ENCODE results near the gene ZMYND8.

The ZMYND8 gene

DNA sequence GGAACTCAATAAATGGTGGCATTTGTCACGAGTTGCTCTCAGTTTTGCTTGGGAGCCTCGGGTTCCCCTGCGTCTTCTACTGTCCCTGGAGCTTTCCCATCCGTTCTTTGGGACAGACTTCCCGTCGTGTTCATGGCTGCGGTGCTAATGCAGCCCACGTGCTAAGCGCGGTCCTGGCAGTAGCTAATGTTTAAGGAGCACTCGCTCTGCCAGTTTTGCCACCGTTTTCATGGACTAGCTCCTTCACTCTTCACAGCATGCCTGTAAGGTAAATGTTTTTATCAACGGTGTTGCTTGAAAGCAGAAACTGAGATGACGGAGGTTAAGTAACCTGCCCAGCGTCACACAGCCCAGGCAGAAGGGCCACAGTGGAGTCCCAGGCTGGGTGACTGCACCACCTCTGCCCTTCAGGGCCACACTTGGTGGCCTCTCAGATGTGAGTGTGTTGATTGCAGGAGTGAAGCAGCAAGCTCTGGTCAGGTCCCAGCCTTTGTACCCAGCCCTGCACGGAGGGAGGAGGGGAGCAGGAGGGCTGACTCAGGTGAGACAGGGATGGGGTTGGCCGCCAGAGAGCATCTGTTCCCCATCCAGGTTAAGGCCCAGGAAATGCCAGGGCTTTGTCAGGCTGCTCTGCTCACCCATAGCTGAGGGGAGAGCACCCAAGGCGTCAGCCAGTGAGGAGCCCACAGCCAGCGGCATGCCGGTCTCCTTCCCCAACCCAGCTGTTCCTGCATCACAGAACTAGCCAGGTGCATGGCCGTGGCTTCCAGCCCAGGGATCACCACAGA lies 181.8 kb downstream of the ZMYND8 start:
- TF ChIP-seq SIN3A (IDR thresholded peaks at IDR 0.05; ENCODE audit: borderline replicate concordance, insufficient read depth, low read length), result no peak
- TF ChIP-seq POLR2AphosphoS5 (IDR thresholded peaks at IDR 0.05; ENCODE audit: low read depth, low read length), result no peak
- TF ChIP-seq TAF1 (IDR thresholded peaks at IDR 0.05; ENCODE audit: borderline replicate concordance, insufficient read depth, low read length), result no peak
- TF ChIP-seq REST (IDR thresholded peaks at IDR 0.05; ENCODE audit: insufficient read depth in 1 of 2, low read depth in 2 of 2, low read length in 2 of 2), result no peak
- no peak for TF ChIP-seq FOXP2 (optimal IDR thresholded peaks at IDR 0.05; ENCODE audit: borderline replicate concordance, extremely low read depth, extremely low read length, insufficient read depth)

DNA sequence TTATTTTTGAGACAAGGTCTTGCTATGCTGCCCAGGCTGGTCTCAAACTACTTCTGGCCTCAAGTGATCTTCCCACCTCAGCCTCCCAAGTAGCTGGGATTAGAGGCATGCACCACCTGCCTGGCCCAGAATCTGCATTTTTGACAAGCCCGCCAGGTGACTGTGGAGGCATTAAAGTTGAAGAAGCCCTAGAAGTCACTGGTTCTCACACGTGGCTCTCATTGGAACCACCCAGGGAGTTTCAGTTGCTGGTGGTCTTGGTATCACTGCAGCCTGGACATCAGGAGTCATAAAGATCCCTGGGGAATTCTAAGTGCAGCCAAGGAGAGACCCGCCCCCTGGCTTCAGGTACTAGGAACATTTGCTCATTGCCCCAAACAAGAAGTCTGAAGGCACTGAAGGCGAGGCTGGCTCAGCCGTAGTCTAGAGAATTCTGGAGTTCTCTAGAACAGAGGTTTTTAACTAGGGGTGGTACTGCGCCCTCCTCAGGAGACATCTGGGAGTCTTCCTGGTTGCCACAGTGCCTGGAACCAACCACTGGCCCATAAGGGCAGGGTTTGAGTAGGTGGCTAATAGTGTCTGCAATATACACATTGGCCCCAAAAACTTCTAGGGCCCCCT lies 182.8 kb downstream of the ZMYND8 start:
- TF ChIP-seq REST (IDR thresholded peaks at IDR 0.05; ENCODE audit: insufficient read depth in 1 of 2, low read depth in 2 of 2, low read length in 2 of 2), result no peak
- TF ChIP-seq TAF1 (IDR thresholded peaks at IDR 0.05; ENCODE audit: borderline replicate concordance, insufficient read depth, low read length), result no peak
- no peak for TF ChIP-seq FOXP2 (optimal IDR thresholded peaks at IDR 0.05; ENCODE audit: borderline replicate concordance, extremely low read depth, extremely low read length, insufficient read depth)
- TF ChIP-seq SIN3A (IDR thresholded peaks at IDR 0.05; ENCODE audit: borderline replicate concordance, insufficient read depth, low read length), result no peak
- TF ChIP-seq POLR2AphosphoS5 (IDR thresholded peaks at IDR 0.05; ENCODE audit: low read depth, low read length), result no peak

DNA sequence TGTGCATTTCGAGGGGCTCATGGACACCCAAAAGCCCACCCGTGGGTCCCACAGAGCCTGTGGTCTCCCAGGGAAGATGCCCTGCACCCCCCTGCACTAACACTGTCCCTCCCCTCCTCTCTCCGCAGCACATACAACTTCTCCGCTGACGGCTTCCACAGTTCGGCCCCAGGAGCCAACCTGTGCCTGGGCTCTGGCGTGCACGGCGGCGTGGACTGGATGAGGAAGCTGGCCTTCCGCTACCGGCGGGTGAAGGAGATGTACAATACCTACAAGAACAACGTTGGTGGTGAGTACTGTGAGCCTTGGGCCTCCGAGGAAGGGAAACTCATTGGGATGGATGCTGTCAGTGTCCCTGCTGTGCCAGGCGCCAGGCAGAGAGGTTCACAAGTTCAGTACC lies 183.9 kb downstream of the ZMYND8 start:
- TF ChIP-seq POLR2AphosphoS5 (IDR thresholded peaks at IDR 0.05; ENCODE audit: low read depth, low read length) (no peak), REST (IDR thresholded peaks at IDR 0.05; ENCODE audit: insufficient read depth in 1 of 2, low read depth in 2 of 2, low read length in 2 of 2) (no peak), TAF1 (IDR thresholded peaks at IDR 0.05; ENCODE audit: borderline replicate concordance, insufficient read depth, low read length) (no peak), SIN3A (IDR thresholded peaks at IDR 0.05; ENCODE audit: borderline replicate concordance, insufficient read depth, low read length) (no peak), FOXP2 (optimal IDR thresholded peaks at IDR 0.05; ENCODE audit: borderline replicate concordance, extremely low read depth, extremely low read length, insufficient read depth) (no peak)

DNA sequence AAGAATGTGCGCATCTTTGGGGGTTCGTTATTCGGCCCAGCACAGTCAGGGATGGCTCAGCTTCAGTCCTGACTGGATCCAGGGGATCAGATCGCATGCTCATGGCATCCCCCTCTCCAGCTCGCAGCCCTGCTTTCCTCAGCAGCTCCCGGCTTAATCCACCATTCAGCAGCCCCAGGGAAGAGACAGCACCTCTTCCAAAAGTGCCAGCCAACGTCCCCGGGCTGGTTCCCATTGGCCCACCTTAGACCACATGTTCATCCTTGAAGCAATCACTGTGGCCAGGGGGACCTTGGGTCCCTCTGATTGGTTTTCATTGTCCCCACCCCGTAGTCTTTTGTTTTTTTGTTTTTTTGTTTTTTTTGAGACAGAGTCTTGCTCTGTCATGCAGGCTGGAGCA lies 188.7 kb downstream of the ZMYND8 start:
- TF ChIP-seq REST (IDR thresholded peaks at IDR 0.05; ENCODE audit: insufficient read depth in 1 of 2, low read depth in 2 of 2, low read length in 2 of 2) (no peak), FOXP2 (optimal IDR thresholded peaks at IDR 0.05; ENCODE audit: borderline replicate concordance, extremely low read depth, extremely low read length, insufficient read depth) (no peak), POLR2AphosphoS5 (IDR thresholded peaks at IDR 0.05; ENCODE audit: low read depth, low read length) (no peak), SIN3A (IDR thresholded peaks at IDR 0.05; ENCODE audit: borderline replicate concordance, insufficient read depth, low read length) (no peak), TAF1 (IDR thresholded peaks at IDR 0.05; ENCODE audit: borderline replicate concordance, insufficient read depth, low read length) (no peak)

Data from PFSK-1 (cell line).